Peyer's patch (tissue), 4 donors: Measurements from ENCODE around the gene ABHD1. TPM values are rescaled to one million over a fixed set of nuclear protein-coding genes. Genes with fewer than 3 reads are reported as not detected.

ENCODE experiments used
- DNase-seq, 3 donors: peaks; one replicate each; pipeline ENCODE4 v3.0.0-alpha.2; 2017 to 2019
- H3K27ac ChIP-seq, 4 donors: fragments of 200-600 bp; sonication (generic); one replicate each; pipeline ENCODE4 v1.5.1; 2016 to 2019
- H3K27me3 ChIP-seq, 2 donors: fragments of 200-600 bp; sonication (generic); one replicate each; pipeline ENCODE4 v1.5.1; 2019
- H3K36me3 ChIP-seq, 3 donors: fragments of 200-600 bp; sonication (generic); one replicate each; pipeline ENCODE4 v1.5.1; 2016 to 2019
- H3K4me1 ChIP-seq, 4 donors: fragments of 200-600 bp; sonication (generic); one replicate each; pipeline ENCODE4 v1.5.1; 2016 to 2019
- H3K4me3 ChIP-seq, 4 donors: fragments of 200-600 bp; sonication (generic); 1 replicate in 3 of 4; 2 replicates in 1 of 4; pipeline ENCODE4 v1.5.1; 2016 to 2019; ENCODE audit warnings: mild to moderate bottlenecking in 1 of 4
- H3K9me3 ChIP-seq, 4 donors: fragments of 200-600 bp; sonication (generic); one replicate each; pipeline ENCODE4 v1.5.1; 2016 to 2019; ENCODE audit warnings: mild to moderate bottlenecking in 1 of 4
- CTCF ChIP-seq, 6 experiments: fragments of 450-650 bp in 4 of 6; fragments of 200-600 bp in 2 of 6; sonication (generic) in 1 of 6; IDR thresholded peaks; one replicate each; pipeline ENCODE4 v1.5.1; 2017 to 2019; ENCODE audit warnings: antibody characterized with exemption in 6 of 6, mild to moderate bottlenecking in 3 of 6, moderate library complexity in 1 of 6
- POLR2A ChIP-seq, 2 donors: fragments of 450-650 bp; IDR thresholded peaks; one replicate each; pipeline ENCODE4 v1.5.1; 2017; ENCODE audit warnings: antibody characterized with exemption in 2 of 2, mild to moderate bottlenecking in 2 of 2, moderate library complexity in 2 of 2
- total RNA-seq, 4 donors: library from RNA; depleted of rRNA; stranded (reverse); fragments of >200 nt; gene quantifications; one replicate each; pipeline ENCODE4 v1.1.0, GENCODE V29; 2016

Gene ABHD1
- total RNA-seq, 4 donors from 2014 or later = 2.8 TPM; not detected in 3

- Histone ChIP-seq H3K4me3 (peak overlapping the region; percentile 64 to 88 (median 66)), H3K9me3 (no peaks in the 10 kb centered on the region), H3K4me1 (peaks cover 3 to 48% (median 13%) of the 10 kb centered on the region in 4 donors), H3K27me3 (no peaks in the 10 kb centered on the region), H3K36me3 (no peaks in the 10 kb centered on the region), H3K27ac (peak overlapping the region; percentile 81 to 96 (median 90))
- TF ChIP-seq POLR2A (IDR thresholded peaks at IDR 0.05) (peak; percentile 76 to 77), CTCF (IDR thresholded peaks at IDR 0.05) (peak; percentile 94 to 99 (median 98))
- peak; percentile 95 to 99 (median 98) for DNase-seq
Observed at GRCh38 chr2:27086090-27086723, 37.4 kb upstream of the ABHD1 start.

- Histone ChIP-seq H3K9me3 (no peaks in the 10 kb centered on the region), H3K4me1 (peaks cover 0 to 43% (median 8%) of the 10 kb centered on the region in 4 donors), H3K36me3 (no peaks in the 10 kb centered on the region), H3K27ac (peak within 1 kb of the TSS; percentile 81 to 96 (median 90)), H3K4me3 (peak within 1 kb of the TSS; percentile 64 to 88 (median 66)), H3K27me3 (no peaks in the 10 kb centered on the region)
- TF ChIP-seq POLR2A (IDR thresholded peaks at IDR 0.05) = peak; percentile 86 to 90
- no peak for TF ChIP-seq CTCF (IDR thresholded peaks at IDR 0.05)
- DNase-seq = peak in 2 of 3 donors; percentile 90
Observed at GRCh38 chr2:27086724-27087593, 36.7 kb upstream of the ABHD1 start, which contains the start of gene KHK. TSS of gene KHK (plus strand) at chr2:27086772. CDS start at chr2:27087260, 488 bp downstream.

- peaks cover 0 to 39% (median 8%) of the 10 kb centered on the region in 4 donors for H3K4me1 ChIP-seq
- H3K4me3 ChIP-seq = peak overlapping the region in 3 of 4 donors; percentile 2 to 88 (median 65)
- H3K27me3 ChIP-seq = no peaks in the 10 kb centered on the region
- no peaks in the 10 kb centered on the region for H3K36me3 ChIP-seq
- H3K27ac ChIP-seq = peak overlapping the region in 3 of 4 donors; percentile 13 to 96 (median 93)
- H3K9me3 ChIP-seq = no peaks in the 10 kb centered on the region
- DNase-seq = no peak
- TF ChIP-seq CTCF (IDR thresholded peaks at IDR 0.05) (no peak), POLR2A (IDR thresholded peaks at IDR 0.05) (no peak)
Observed at GRCh38 chr2:27087823-27088410, 35.7 kb upstream of the ABHD1 start.

- peaks cover 0 to 36% (median 10%) of the 10 kb centered on the region in 4 donors for H3K4me1 ChIP-seq
- TF ChIP-seq POLR2A (IDR thresholded peaks at IDR 0.05) (peak; percentile 28 to 35), CTCF (IDR thresholded peaks at IDR 0.05) (no peak)
- DNase-seq = no peak
- H3K27ac ChIP-seq = peak overlapping the region in 3 of 4 donors; percentile 6 to 96 (median 81)
- H3K9me3 ChIP-seq = no peaks in the 10 kb centered on the region
- no peaks in the 10 kb centered on the region for H3K27me3 ChIP-seq
- peak overlapping the region in 3 of 4 donors; percentile 2 to 88 (median 65) for H3K4me3 ChIP-seq
- no peaks in the 10 kb centered on the region for H3K36me3 ChIP-seq
Observed at GRCh38 chr2:27088634-27089033, 35.0 kb upstream of the ABHD1 start.
